HG03135 (cell line): ENCODE measurements around the gene ADSS1.
"Not testable (repeated sequence)": the region's sequence is repeated elsewhere in the genome, so short reads cannot be mapped to it uniquely, and the experiment has no call there.

Source experiments
- ATAC-seq: cut with Tn5 transposase; IDR thresholded peaks from one replicate; pipeline ENCODE4 v1.9.1; 2021; ENCODE audit warnings: mild to moderate bottlenecking, moderate library complexity; ENCODE audit not compliant: unreplicated experiment

The ADSS1 gene

GRCh38 chr14:104744484-104744883 lies 20.5 kb downstream of the ADSS1 start:
- no peak for ATAC-seq

- ATAC-seq, result no peak
Measured at GRCh38 chr14:104745431-104745830, 21.4 kb downstream of the ADSS1 start.

GRCh38 chr14:104746071-104746545 lies 22.1 kb downstream of the ADSS1 start:
- no peak for ATAC-seq

- ATAC-seq, result no peak
Measured at GRCh38 chr14:104746934-104747481, 23.0 kb downstream of the ADSS1 start.

- ATAC-seq, result no peak
Measured at GRCh38 chr14:104747876-104748275, 23.8 kb downstream of the ADSS1 start.

GRCh38 chr14:104749111-104749649 lies 25.2 kb downstream of the ADSS1 start:
- ATAC-seq, result no peak

GRCh38 chr14:104750056-104750752 lies 26.2 kb downstream of the ADSS1 start:
- no peak for ATAC-seq

- not testable (repeated sequence) for ATAC-seq
Measured at GRCh38 chr14:104750753-104751057, 26.7 kb downstream of the ADSS1 start.

GRCh38 chr14:104751539-104752422 lies 27.8 kb downstream of the ADSS1 start:
- ATAC-seq, result no peak

GRCh38 chr14:104752423-104752734 lies 28.4 kb downstream of the ADSS1 start:
- ATAC-seq, result no peak

- ATAC-seq, result peak; percentile 92
Measured at GRCh38 chr14:104752735-104753527, 28.9 kb downstream of the ADSS1 start, which contains the start of gene SIVA1. SIVA1 (plus strand) TSS chr14:104753147; CDS start chr14:104753202, 55 bp downstream.

- no peak for ATAC-seq
Measured at GRCh38 chr14:104753528-104754212, 29.6 kb downstream of the ADSS1 start.

- no peak for ATAC-seq
Measured at GRCh38 chr14:104754213-104754851, 30.3 kb downstream of the ADSS1 start.

GRCh38 chr14:104755621-104756020 lies 31.6 kb downstream of the ADSS1 start:
- no peak for ATAC-seq

GRCh38 chr14:104756477-104757237 lies 32.6 kb downstream of the ADSS1 start:
- no peak for ATAC-seq

GRCh38 chr14:104757238-104757585 lies 33.2 kb downstream of the ADSS1 start:
- no peak for ATAC-seq

GRCh38 chr14:104757681-104758392 lies 33.8 kb downstream of the ADSS1 start:
- no peak for ATAC-seq
